Liver (tissue), 3 donors: ENCODE data around the gene GRIN2A.

ENCODE experiments used
- ATF3 ChIP-seq: IDR thresholded peaks from 2 replicates; pipeline ENCODE4 v1.6.1; 2016; ENCODE audit warnings: antibody characterized with exemption
- EGR1 ChIP-seq, 2 donors: IDR thresholded peaks; 2 replicates each; pipeline ENCODE4 v1.6.1; 2016 to 2018; ENCODE audit warnings: antibody characterized with exemption in 2 of 2, low read depth in 2 of 2
- FOXA1 ChIP-seq: IDR thresholded peaks from 2 replicates; pipeline ENCODE4 v1.6.1; 2016; ENCODE audit warnings: antibody characterized with exemption
- FOXA2 ChIP-seq: IDR thresholded peaks from 2 replicates; pipeline ENCODE4 v1.6.1; 2016; ENCODE audit warnings: antibody characterized with exemption
- HNF4G ChIP-seq: IDR thresholded peaks from 2 replicates; pipeline ENCODE4 v1.6.1; 2016; ENCODE audit warnings: antibody characterized with exemption
- JUND ChIP-seq, 2 donors: IDR thresholded peaks; 2 replicates each; pipeline ENCODE4 v1.6.1; 2016; ENCODE audit warnings: antibody characterized with exemption in 2 of 2
- RAD21 ChIP-seq, 2 donors: IDR thresholded peaks; 2 replicates each; pipeline ENCODE4 v1.6.1; 2016; ENCODE audit warnings: antibody characterized with exemption in 2 of 2, mild to moderate bottlenecking in 2 of 2
- RXRA ChIP-seq, 2 donors: IDR thresholded peaks; 2 replicates each; pipeline ENCODE4 v1.6.1; 2017 to 2018; ENCODE audit warnings: antibody characterized with exemption in 2 of 2, mild to moderate bottlenecking in 1 of 2
- SP1 ChIP-seq: IDR thresholded peaks from 2 replicates; pipeline ENCODE4 v1.6.1; 2018; ENCODE audit warnings: antibody characterized with exemption, mild to moderate bottlenecking
- TAF1 ChIP-seq: conservative IDR thresholded peaks from 2 replicates; pipeline ENCODE4 v1.6.1; 2016; ENCODE audit warnings: antibody characterized with exemption, mild to moderate bottlenecking
- TF ChIP-seq, protein P1 (sequence below): fragments of 150-350 bp; IDR thresholded peaks from 2 replicates; pipeline ENCODE4 v1.5.1; 2017; ENCODE audit warnings: improper control_type of control experiment, low read depth, low read length; ENCODE audit not compliant: missing input control
- TF ChIP-seq, protein P2 (sequence below): IDR thresholded peaks from 2 replicates; pipeline ENCODE4 v1.6.1; 2016; ENCODE audit warnings: antibody characterized with exemption
- TF ChIP-seq, protein P3 (sequence below): IDR thresholded peaks from 2 replicates; pipeline ENCODE4 v1.6.1; 2016; ENCODE audit warnings: antibody characterized with exemption, mild to moderate bottlenecking
- donor health status: healthy.
- donor health status: healthy.

- TF ChIP-seq, protein P1, sequence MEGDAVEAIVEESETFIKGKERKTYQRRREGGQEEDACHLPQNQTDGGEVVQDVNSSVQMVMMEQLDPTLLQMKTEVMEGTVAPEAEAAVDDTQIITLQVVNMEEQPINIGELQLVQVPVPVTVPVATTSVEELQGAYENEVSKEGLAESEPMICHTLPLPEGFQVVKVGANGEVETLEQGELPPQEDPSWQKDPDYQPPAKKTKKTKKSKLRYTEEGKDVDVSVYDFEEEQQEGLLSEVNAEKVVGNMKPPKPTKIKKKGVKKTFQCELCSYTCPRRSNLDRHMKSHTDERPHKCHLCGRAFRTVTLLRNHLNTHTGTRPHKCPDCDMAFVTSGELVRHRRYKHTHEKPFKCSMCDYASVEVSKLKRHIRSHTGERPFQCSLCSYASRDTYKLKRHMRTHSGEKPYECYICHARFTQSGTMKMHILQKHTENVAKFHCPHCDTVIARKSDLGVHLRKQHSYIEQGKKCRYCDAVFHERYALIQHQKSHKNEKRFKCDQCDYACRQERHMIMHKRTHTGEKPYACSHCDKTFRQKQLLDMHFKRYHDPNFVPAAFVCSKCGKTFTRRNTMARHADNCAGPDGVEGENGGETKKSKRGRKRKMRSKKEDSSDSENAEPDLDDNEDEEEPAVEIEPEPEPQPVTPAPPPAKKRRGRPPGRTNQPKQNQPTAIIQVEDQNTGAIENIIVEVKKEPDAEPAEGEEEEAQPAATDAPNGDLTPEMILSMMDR: no peak
- TF ChIP-seq SP1 (no peak), RXRA (IDR thresholded peaks at IDR 0.05) (no peak), TAF1 (no peak), JUND (IDR thresholded peaks at IDR 0.05) (no peak), FOXA1 (no peak), RAD21 (IDR thresholded peaks at IDR 0.05) (no peak), EGR1 (IDR thresholded peaks at IDR 0.05; ENCODE audit: low read depth in 2 of 2) (no peak), FOXA2 (no peak), ATF3 (no peak), HNF4G (no peak)
- TF ChIP-seq, protein P2, sequence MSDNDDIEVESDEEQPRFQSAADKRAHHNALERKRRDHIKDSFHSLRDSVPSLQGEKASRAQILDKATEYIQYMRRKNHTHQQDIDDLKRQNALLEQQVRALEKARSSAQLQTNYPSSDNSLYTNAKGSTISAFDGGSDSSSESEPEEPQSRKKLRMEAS: no peak
- TF ChIP-seq, protein P3, sequence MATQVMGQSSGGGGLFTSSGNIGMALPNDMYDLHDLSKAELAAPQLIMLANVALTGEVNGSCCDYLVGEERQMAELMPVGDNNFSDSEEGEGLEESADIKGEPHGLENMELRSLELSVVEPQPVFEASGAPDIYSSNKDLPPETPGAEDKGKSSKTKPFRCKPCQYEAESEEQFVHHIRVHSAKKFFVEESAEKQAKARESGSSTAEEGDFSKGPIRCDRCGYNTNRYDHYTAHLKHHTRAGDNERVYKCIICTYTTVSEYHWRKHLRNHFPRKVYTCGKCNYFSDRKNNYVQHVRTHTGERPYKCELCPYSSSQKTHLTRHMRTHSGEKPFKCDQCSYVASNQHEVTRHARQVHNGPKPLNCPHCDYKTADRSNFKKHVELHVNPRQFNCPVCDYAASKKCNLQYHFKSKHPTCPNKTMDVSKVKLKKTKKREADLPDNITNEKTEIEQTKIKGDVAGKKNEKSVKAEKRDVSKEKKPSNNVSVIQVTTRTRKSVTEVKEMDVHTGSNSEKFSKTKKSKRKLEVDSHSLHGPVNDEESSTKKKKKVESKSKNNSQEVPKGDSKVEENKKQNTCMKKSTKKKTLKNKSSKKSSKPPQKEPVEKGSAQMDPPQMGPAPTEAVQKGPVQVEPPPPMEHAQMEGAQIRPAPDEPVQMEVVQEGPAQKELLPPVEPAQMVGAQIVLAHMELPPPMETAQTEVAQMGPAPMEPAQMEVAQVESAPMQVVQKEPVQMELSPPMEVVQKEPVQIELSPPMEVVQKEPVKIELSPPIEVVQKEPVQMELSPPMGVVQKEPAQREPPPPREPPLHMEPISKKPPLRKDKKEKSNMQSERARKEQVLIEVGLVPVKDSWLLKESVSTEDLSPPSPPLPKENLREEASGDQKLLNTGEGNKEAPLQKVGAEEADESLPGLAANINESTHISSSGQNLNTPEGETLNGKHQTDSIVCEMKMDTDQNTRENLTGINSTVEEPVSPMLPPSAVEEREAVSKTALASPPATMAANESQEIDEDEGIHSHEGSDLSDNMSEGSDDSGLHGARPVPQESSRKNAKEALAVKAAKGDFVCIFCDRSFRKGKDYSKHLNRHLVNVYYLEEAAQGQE: no peak
Observed at GRCh38 chr16:10045947-10046346, 136.3 kb downstream of the GRIN2A start.
